COR-L47 (cell line): Measurements from ENCODE around the gene RUNX1.

Experiments
- DNase-seq: peaks from one replicate; lab custom pipeline; 2025; lab: John Stamatoyannopoulos, UW

The RUNX1 gene

DNA sequence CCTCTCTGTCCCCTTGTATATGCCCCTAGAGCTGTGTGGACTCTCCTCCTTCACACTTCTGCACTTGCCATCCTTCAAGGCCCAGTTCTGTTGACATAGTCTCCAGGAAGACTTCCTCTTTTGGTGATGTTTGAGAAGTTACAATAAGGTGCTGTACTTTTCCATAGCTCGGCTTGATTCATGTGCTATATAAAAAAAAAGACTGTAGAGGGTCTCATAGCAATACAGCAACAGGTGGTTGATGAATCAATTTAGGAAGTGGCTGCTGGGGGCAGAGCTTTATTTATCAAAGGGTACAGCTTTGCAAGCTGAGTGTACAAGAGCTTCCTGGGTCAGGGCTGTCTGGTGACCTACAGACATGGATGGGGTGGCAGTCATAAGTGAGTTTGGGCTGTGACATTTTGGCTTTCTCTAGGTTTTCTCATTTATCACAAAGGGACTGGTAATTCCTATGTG is 102.7 kb downstream of the RUNX1 start:
- no peak for DNase-seq

DNA sequence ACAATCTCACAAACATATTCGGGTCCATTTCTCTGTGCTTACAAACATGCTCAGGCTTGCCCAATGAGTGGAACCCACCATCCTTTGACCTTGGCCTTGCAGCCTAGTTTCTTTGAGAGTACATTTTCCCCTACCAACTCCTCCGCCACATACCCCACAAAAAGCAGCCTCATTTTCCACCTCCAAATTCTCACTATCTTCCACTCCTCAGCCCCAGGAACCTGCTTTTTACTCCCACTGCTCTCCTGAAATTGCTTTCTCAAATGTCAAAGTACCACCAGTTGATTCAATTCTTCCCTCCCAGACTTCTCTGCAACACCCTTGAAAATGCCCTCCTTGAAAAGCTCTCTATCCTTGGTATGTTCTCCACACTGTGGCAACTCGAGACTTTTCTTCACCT is 103.8 kb downstream of the RUNX1 start:
- no peak for DNase-seq

DNA sequence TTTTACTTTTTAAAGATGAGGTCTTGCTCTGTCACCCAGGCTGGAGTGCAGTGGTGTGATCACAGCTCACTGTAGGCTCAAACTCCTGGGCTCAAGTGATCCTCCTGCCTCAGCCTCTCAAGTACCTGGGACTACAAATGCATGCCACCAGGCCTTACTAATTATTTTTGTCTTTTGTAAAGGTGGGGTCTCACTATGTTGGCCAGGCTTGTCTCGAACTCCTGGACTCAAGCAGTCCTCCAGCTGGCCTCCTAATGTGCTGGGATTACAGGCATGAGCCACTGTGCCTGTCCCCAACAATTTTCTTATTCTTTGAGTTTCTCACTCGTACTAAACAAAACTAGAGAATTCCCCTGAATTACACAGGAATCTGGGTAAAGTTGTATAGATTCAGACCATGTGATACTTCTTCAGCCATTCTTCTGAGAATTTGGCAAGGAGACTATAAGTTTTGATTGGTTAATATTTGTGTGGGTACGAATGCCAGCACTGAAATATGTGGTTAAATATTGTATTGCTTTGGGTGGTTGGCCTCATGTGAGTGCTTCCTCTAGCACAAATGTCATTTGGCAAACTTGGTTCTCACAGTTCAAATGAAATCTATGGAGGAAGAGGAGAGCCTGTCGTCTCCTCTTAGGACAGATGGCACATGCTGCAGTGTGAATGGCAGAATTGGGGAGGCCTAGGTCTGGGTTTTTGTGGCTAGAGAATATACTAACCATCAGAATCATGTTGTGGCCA is 104.9 kb downstream of the RUNX1 start:
- DNase-seq = no peak

DNA sequence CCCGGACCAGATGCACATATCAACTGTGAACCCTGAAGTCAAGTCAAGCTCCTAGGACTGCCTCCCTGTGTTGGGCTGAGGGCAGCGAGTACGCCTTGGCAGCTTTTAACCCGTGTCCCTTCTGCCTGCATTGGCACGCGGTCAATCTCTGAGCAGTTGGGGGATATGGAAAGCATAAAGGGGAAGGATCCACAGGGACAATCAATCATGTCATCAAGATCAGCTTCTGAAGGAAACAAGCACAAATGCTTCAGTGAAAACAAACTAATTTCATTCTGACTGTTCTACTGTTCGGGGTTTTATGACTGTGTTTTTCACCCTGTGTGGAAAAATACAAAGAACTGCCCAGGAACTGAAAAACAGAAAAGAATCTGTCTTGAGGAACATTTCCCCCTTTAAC is 106.2 kb downstream of the RUNX1 start:
- DNase-seq = no peak

DNA sequence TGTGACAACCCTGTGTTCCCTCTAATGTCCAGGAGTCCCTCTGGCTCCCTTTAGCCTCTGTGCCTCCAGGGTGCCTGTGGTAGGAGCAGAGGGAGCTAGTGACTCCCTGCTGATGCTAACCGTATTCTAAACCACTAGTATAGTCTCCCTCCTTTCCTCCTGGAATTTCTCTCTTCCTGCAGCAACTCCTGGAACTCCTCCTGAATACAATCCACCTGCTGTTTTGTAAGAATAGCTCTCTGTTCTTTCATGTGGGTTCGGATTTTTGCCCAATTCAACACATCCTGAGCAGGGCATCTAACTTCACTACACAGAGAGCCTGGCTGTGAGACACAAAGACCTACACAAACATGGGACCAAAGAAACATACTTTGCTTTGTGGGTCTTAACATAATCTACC is 107.9 kb downstream of the RUNX1 start:
- DNase-seq = no peak

DNA sequence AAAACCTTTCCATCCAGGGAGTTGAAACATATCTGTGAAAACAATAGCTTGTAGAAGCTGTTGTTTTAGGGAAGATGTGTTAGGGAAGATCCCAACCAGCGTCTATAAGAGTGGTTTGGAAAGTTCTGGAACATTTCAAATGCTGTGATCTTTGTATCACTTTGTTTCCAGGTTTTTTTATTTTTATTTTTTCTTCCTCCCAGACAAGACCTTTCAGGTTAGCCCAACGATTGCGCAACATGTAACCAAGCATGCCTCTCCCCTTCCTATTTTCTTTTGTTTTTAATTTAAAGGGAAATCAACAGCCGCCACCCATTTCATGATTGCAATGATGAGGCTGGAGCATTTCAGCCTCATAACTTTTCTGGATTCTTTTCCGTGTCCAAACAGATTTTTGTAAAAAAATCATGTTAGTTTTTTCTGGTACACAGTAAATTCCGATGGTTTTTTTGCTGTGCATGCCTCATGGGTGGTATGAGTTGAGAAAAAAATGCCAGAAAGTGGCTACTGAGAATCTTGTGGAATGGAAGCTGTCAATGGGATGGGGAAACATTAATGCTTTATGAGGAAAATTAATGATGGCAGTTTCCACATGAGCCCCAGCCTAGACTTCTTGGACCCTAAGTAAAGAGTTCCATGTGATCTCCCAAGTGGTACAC is 109.3 kb downstream of the RUNX1 start:
- no peak for DNase-seq

DNA sequence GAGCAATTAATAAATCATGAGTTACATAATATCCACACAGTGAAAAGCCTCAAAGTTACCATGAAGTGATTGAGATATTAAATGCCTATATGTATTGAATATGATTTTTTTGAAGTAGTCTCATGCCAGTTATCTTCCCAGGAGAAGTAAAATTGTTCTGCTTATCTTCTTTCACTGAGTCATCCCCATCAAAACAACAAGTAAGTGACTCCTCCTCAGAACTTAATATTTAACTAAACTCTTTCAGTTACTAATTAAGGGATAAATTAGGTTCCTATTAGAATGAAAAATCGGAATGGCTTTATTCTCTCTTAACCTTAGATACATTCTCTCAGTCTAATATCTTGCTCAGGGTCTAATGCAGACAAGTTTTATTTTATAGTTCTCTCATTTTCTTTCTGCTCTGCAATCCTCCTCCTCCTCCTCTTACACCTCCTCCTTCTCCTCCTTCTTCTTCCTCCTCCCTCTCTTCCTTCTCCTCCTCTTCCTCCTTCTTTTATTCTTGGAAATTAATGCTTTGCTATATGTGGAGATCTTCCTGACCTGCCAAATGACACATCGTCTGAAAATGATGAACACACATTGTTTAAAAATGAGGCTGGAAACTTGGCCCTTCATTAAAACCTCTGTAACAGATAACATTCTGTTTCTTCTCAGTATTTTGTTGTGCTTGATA is 110.9 kb downstream of the RUNX1 start:
- DNase-seq = no peak

DNA sequence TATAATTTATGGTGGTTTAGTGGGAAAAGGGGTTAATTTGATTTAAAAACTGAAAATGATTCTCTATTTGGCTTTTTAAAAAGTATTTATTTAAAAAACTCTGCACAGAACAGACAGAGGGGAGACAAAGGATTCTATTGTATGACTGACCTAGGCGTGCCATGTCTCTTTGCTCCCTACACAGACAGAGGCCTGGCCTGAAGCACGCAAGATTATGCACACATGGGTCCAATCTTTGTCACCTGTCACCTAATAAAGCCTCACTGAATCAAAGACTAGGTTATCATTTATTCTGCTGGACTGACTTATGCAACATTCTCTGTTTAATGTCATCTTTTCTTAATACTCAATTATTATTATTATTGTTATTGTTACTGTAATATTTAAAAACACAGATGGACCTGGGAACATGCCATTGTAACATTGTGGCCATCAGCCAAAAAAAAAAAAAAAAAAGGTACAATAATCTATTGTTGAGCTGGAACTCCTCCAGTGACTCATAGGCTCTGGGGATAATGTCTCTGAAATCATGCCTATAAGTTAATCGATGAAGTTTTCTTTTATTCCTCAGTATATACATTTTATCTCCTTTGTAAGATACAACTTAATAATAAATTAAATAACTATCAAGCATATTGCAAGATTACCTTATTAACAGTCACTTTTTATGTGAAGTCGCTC is 112.1 kb downstream of the RUNX1 start:
- peak; percentile 34 for DNase-seq

DNA sequence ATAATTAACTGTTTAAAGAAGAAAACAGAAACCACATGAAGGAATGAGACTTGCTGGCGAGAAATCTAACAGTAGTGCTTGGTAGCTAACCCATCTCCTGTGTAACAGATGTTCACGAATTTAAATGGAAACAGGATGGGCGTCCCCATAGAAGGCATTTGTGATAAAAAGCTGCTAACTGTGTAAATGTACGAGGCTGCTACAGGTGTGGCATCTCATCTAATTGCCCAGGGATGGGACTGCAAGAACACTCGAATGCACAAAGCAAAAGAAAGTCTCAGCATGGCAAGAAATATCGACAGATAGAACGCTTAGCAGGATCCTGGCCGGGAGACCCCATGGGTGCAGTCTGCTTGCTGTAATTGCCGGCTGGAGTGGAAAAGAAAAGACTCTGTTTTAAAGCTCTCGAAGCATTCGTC is 112.7 kb downstream of the RUNX1 start:
- DNase-seq = no peak

DNA sequence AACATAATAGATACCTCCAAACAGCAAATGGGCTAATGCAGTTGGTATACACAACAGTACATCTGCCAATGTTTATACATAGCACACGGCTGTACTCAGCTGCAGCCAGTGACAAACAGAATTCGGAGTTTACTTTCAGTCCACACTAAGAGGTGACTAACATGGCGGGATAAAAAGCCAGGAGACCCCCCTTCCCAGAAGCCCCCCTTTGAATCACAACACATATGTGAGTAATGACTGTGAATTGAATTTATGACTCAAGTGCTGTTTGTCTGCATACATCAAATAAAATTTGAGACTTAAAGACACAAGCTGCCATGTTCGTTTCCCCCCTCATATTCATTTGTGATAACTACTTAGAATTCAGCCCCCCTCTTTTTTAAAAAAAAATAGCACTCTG is 113.2 kb downstream of the RUNX1 start:
- DNase-seq = no peak

DNA sequence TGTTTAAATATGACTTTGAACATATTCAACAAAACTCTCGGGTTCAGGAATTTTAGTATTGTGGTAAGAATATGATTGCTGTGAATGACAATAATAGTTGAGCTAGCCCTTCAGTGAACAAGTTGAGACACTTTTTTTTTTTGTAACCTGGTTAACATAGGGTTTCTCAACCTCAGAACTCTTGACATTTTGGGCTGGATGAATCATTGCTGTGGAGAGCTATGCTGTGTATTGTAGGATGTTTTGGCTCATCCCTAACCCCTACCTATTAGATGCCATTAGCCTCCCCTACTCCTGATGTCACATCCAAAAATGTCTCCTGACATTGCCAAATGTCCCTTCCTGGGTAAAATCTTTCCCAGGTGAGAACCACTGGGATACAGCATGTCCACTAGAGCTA is 113.7 kb downstream of the RUNX1 start:
- DNase-seq = no peak

DNA sequence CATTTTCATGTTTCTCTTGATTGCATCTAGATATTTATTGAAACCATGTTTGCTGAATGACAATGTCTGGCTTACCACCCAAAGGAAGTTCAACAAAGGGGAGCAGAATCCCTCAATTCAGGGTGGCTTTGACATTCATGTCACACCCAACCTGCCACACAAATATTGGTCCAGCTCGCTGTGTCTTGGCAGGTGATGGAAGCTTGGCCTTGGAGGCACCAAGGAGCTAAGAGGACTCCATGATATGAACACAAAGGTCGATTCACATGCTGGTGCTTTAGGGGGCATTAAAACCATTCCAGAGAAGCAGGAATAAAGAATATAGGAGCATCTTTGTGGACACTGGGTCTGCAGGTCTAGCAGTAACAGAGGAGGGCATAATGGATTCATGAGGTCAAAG is 114.8 kb downstream of the RUNX1 start:
- no peak for DNase-seq

DNA sequence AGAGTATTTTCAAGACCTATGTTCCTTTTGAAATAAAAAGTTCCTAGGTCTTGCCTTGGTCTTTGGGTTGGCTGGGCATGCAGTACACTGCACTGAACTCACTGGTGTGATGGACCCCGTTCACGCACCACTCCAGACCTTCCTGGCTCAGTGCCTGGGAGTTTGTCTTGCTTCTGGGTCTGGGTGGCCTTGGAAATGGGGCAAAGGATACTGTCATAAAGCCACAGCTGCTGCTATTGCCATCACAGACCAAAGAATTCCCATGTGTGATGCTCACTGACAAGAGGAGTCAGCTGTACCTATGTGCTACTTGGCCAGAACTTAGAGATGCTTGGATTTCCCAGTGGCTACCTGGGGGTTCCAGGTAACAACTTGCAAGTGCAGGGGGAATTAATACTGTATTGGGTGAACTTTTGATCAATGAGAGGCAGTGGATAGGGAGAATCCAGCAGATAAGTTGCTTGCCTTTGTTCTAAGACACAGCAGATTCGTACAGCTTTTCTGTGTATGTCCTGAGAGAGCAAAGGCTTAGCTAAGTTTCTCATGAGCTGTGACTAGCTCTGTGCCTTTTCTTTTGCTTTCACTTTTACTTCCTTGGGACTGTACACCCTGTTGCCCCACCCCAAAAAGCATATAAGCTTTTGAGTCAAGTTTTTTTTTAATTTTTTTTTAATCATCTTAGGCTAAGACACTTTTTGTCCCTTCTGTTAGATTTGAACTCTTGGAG is 115.3 kb downstream of the RUNX1 start:
- no peak for DNase-seq

DNA sequence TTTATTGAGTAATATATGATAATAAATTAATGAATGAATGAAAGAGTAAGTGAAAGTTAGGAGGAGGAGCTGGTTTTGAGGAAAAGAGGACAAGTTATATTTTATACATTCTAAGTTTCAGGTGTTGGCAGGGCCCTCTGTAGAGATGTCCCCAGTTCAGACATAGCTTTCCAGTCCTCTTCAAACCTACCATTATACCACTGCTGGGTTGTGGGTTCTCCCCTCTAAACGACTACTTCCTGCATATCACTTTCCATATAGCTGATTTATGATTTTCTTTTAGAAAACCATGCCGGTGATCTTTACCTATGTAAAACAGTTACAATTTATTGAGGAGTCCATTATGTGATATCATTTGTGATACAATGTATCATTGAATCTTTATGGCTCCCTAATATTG is 116.9 kb downstream of the RUNX1 start:
- DNase-seq = no peak

DNA sequence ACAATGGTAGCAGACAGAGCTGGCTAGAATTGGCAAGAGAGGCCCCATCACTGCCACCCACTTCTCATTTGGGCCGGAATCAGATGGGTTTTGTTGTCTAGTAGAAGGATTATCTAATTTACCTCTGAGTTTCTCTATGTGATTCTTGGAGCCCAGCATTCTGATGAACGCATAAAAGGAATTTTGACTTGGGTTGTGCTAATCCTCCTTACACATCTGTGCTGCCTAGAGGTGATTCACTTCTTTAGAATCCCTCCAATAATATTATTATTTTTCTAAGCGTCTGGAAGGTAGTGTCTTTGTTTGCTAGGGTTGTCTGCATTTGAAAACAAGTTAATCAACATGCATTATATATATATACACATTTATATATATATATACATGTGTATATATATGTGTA is 118.1 kb downstream of the RUNX1 start:
- DNase-seq = no peak

DNA sequence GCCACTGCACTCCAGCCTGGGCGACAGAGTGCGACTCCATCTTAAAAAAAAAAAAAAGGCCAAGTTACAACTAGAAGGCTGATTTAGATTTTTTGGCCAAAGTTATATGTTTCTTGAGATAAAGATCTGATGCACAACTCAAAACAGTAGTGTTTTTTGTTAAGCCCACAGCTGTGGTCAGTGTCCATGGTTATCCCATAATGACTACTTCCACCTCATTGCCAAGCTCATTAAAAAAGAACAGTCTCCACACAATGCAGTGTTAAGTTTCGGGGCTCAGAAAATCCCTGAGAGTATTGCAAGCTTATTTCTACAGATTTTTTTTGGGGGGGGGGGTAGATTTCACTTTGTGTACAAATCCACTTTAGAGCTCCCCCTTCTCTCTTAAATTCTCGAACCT is 120.5 kb downstream of the RUNX1 start:
- DNase-seq = no peak

DNA sequence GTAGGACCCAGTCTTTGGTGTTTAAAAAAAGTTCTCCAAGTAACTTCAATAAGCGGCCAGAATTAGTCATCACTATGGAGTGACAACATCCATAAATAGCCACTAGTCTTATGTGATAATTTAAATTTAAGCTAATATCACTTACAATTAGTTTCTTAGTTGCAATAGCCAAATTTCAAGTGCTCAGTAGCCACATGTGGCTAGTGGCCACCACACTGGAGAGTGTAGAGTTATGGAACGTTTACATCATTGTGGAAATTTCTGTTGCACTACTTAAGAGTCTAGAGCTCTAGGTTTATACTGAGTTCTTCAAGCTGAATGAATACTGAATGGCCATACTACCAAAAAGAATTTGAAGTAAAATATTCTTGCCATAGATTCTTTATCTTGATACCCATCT is 121.1 kb downstream of the RUNX1 start:
- DNase-seq = no peak

DNA sequence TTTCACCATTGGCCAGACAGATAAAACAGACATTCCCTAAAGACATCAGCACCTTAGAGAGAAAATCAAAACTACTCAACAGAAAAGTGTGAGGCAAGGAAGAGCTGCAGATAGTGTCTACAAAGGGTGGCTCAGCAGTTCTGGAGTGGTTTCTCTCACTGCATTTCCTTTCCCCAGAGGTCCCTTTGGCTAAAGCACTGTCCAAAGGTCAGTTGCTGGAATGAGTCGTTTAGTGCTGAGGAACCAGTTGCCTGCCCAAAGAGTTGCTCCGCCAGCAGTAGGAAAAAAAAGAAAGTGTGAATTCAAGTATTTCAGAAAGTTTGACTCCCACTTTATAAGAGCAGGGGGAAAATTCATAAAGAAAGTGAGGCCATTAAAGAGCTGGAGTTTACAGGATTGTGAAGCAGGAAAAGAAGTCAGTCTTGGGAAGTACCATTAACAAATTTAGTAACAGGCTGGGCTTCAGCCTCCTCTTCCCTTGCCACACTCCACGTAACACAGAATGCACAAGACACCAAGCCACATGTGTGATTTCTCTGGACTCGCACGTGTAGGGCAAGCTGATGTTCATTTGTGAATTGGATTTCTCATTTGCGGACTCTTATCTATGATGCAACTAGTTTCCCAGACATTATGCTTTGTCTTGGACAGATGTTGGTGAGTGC is 122.2 kb downstream of the RUNX1 start:
- DNase-seq = no peak

DNA sequence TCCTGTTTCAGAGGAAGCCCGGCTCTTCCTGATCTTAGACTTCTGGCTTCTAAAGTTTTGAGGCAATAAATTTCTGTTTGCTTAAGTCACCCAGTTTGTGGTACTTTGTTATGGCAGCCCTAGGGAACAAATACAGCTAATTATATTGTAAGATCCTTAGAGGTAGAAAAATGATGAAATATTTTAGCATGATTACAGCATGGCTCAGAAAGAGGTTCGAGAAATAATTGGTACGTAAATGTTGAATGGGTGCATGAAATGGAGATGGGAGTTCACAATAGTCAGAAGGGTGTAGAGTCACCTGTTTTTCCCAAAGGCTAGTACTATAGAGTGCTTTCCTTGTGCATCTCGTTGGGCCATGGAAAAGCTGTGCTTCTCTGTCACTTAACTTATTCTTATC is 123.5 kb downstream of the RUNX1 start:
- no peak for DNase-seq

DNA sequence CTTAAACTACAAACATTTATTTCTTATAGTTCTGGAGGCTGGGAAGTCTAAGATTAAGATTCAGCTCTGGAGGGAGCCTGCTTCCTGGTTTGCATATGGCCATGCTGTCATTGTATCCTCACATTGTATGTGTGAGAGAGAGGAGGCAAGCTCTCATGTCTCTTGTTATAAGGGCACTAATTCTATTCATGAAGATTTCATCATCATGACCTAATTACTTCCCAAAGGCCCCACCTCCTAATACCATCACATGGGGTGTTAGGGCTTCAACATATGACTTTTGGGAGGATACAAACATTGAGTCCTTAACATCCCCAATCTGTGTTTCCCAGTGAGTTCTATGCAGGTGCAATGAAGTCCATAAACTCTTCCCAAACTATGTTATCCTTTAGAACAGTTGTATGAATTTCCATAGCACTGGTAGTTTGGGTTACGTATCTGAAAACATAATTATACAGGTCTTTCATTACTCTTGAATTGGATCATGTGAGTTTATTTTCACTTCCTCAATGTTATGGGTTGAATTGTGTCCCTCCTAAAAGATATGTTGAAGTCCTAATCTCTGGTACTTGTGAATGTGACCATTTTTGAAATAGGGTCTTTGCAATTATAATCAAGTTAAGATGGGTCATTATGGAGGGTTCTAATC is 124.2 kb downstream of the RUNX1 start:
- DNase-seq = no peak

DNA sequence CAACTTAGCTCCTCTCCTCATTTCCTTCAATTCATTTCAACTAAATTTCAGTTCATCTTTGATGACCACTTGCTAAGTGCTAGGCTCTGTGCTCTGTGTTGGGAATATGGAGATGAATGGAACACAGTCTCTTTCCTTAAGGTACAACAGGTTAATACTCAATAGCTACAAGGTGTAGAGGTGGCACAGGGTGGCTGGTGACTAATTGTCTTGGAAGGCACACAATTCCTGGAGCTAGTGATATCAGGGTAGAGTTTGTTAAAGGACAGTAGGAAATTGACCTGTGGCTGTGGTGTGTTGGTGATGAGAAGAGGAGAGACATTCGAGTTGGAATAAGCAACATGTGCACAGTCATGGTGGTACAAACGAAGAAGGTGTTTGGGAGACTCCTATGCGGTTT is 124.9 kb downstream of the RUNX1 start:
- no peak for DNase-seq
